ENCODE measurements around the gene PSMC4.
"Not testable (repeated sequence)": the region's sequence is repeated elsewhere in the genome, so short reads cannot be mapped to it uniquely, and the experiment has no call there.

Gene PSMC4

DNA sequence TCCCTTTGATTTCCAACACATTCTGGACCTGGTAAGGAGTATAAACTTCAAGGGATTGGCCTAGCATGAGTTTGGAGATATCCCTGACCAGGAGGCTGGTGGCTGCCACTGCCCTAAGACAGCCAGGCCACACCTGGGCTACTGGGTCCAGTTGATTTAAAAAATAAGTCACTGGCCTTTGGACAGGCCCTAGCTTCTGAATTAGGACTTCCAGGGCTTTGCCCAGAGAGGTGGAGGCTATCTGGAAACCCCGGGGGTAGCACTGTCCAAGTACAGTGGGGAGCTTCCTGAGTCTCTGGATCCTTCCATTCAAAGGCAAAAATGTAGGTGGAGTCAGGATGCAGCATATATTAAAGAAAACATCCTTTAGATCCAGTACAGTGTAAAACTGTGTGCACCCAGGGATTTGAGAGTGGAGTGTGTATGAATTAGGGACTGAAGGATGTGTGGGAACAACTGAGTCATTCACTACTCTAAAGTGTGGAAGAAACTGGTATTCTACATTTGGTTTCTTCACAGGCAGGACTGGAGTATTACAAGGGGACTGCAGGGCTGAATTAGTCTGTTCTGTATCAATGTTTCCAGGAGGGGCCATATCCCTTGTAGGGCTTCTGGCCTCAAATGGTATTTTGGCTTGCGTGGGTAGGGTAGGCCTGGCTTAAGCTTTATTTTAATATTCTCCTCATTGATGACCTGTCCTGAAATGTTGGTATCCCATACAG is 21.8 kb upstream of the PSMC4 start:
- no peak for DNase-seq

- no peak for DNase-seq
Measured at GRCh38 chr19:39951065-39951650, 19.8 kb upstream of the PSMC4 start.

DNA sequence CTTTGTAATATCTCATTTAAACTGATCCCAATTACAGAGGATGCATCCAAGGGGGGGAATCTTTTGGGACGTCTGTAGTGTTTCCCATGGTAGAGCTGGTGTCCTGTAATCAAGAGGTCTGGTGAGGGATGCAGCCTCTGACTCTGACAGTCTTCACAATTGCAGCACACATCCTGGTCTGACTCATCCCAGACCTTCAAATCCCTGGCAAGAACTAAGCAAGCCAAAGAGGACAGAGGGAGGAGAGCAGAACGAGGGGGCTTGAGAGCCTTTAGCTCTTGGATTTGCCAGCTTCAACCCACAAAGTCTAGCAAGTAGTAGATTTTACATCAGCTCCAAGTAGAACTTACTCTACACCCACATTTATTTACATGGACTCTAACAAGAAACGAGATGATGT is 19.3 kb upstream of the PSMC4 start:
- no peak for DNase-seq

GRCh38 chr19:39953915-39954314 is 17.1 kb upstream of the PSMC4 start:
- DNase-seq = no peak

DNA sequence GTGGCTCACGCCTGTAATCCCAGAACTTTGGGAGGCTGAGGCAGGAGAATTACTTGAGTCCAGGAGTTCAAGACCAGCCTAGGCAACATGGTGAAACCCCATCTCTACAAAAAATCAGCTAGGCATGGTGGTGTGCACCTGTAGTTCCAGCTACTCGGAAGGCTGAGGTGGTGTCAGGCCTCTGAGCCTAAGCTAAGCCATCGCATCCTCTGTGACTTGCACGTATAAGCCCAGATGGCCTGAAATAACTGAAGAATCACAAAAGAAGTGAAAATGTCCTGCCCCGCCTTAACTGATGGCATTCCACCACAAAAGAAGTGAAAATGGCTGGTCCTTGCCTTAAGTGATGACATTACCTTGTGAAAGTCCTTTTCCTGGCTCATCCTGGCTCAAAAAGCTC is 13.1 kb upstream of the PSMC4 start:
- not testable (repeated sequence) for DNase-seq

DNA sequence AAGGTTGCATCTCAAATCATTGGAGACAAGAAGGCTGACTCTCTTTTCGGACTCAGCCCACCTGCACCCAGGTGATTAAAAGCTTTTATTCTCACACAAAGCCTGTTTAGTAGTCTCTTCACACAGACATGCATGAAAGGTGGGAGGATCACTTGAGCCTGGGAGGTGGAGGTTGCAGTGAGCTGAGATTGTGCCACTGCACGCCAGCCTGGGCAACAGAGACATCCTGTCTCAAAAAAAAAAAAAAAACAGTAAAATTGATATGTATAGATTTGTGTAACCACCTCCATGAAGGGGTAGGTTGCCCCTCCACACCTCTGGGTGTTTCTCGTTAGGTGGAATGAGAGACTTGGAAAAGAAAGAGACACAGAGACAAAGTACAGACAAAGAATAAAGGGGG is 12.0 kb upstream of the PSMC4 start:
- DNase-seq = not testable (repeated sequence)

- not testable (repeated sequence) for DNase-seq
Measured at GRCh38 chr19:39959407-39959806, 11.6 kb upstream of the PSMC4 start.

DNA sequence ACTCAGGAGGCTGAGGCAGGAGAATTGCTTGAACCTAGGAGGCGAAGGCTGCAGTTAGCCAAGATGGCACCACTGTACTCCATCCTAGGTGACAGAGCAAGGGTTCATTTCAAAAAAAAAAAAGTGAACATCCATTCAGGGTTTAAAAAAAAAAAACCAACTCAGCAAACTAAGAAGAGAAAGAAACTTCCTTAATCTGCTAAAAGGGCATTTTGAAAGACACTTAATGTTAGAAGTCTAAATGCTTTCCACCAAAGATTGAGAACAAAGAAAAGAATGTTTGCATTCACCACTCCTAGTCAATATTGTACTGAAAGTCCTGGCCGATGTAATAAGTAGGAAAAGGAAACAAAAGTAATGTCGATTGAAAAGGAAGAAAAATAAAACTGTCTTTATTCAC is 7.1 kb upstream of the PSMC4 start:
- DNase-seq = no peak

GRCh38 chr19:39966617-39967016 is 4.3 kb upstream of the PSMC4 start:
- DNase-seq = no peak

- DNase-seq = no peak
Measured at GRCh38 chr19:39967561-39967960, 3.4 kb upstream of the PSMC4 start.

- no peak for DNase-seq
Measured at GRCh38 chr19:39968789-39969188, 2.2 kb upstream of the PSMC4 start.

- no peak for DNase-seq
Measured at GRCh38 chr19:39969266-39969665, 1.7 kb upstream of the PSMC4 start.

DNA sequence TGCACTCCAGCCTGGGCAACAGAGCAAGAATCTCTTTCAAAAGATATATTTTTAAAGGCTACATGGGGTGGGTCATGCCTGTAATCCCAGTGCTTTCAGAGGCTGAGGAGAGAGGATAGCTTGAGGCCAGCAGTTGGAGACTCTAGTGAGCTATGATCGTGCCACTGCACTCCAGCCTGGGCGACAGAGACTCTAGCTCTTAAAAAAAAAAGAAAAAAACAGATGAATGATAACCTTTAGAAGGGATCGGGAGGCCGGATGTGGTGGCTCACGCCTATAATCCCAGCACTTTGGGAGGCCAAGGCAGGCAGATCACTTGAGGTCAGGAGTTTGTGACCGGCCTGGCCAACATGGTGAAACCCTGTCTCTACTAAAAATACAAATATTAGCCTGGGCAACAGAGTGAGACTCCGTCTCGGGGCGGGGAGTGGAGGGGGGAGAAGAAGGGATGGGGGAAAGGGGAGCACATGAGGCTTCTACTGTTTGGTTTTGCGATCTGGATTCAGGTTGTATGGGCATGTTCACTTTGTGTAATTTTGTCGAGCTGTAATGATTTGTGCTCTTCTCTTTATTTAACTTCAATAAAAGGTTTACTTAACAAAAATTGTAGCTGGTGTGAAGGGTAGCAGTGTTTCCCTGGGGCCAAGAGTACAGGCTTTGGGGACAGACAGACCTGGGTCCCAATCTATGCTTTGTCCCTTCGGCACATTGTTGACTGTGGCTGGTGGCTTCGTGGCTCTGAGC is 1.1 kb upstream of the PSMC4 start:
- no peak for DNase-seq

DNA sequence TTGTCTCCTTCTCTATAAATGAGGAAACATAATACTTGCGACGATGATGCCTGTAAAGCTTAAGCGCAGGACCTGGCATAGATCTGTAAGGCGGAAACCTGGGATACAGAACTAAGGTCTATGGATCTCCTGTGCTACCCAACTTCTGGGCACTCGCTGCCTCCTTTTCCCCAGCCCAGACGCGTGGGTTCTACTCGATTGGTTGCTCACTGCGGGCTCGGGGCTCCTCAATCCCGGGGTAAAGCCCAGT is 615 bp upstream of the PSMC4 start:
- DNase-seq = no peak

DNA sequence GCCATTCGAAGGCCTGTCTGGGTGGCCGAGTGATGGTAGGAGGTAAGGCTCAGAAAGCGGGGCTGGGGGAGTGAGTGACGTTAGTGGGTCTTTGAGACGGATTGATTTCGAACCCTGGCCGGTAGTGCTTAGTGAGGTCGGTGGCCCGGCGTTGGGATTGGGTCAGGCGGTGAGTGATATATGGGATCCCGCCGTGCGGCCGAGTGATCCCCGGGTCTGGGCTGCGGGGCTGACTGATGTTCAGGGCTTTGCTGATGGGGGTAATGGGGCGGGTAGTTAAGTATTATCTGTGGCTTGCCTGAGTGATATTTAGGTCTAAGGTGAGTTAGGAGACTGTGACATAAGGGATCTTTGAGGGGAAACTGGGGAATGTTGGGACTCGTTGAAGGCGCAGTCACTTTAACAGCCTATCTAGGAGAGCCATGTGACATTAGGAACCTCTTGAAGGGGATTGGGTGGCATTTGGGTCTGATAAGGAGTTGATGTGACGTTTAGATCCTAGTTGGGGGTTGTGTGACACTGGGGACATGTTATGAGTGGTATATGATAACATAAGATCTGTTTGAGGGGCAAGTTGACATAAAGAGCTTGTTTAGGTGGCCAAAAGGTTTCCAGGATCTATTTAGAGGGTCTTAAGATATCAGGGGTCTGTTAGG is 543 bp downstream of the PSMC4 start:
- DNase-seq = no peak

DNA sequence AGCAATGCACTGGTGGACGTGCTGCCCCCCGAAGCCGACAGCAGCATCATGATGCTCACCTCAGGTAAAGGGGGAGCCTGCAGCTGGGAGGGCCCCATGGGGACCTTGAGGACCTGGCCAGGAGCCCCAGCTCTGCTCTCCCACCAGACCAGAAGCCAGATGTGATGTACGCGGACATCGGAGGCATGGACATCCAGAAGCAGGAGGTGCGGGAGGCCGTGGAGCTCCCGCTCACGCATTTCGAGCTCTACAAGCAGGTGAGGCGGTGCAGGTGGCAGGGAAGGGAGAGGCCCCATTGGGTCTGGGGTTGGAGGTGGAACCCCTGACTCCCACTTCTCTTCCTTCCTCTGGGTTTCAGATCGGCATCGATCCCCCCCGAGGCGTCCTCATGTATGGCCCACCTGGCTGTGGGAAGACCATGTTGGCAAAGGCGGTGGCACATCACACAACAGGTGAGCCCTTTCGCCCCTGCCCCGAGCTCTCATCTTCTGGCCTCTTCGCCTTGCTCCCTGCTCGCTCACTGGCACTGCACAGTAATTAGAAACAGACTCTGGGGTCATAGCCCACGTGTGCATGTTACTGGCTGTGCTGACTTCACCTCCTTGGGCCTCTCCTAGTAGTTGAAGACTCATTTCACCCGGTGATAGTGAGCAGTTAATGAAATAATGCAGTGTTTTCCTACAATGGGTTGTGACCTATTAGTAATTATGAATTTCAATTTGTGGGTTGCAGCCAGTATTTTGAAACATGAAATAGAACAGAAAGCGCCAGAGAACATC is 3.6 kb downstream of the PSMC4 start:
- no peak for DNase-seq

DNA sequence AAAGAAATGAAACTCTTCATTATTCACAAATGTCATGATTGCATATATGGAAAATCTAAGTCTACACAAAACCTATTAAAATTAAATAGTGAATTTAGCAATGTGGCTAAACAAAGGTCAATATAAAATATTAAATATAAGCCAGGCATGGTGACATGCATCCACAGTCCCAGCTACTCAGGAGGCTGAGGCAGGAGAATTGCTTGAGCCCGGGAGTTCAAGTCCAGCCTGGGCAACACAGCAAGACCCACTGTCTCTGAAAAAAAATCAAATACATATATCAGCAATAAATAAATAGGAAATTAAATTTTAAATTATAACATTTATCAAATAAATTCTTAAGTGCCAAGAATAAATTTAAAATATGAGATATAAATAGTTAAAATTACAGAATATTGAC is 11.9 kb downstream of the PSMC4 start:
- no peak for DNase-seq

- DNase-seq = no peak
Measured at GRCh38 chr19:39983695-39984300, 12.8 kb downstream of the PSMC4 start.

- DNase-seq = no peak
Measured at GRCh38 chr19:39986643-39987042, 15.7 kb downstream of the PSMC4 start.

- DNase-seq = no peak
Measured at GRCh38 chr19:39987167-39987566, 16.2 kb downstream of the PSMC4 start.

- no peak for DNase-seq
Measured at GRCh38 chr19:39987596-39987995, 16.6 kb downstream of the PSMC4 start.

GRCh38 chr19:39993605-39994004 is 22.6 kb downstream of the PSMC4 start:
- DNase-seq = no peak

GRCh38 chr19:39994361-39994760 is 23.4 kb downstream of the PSMC4 start:
- DNase-seq = no peak

Measured in right hindlimb (tissue), 1 donor.